Aorta (tissue), 5 donors: ENCODE results near the gene SETX. TPM values are rescaled to one million over a fixed set of nuclear protein-coding genes. Genes with fewer than 3 reads are reported as not detected.

Source experiments
- ATAC-seq: fragments of 200-7000 bp; cut with Tn5 transposase; one replicate; pipeline ENCODE4 v1.9.1; 2022; ENCODE audit warnings: moderate library complexity; ENCODE audit not compliant: low FRiP score
- DNase-seq, 2 donors: peaks; one replicate each; pipeline ENCODE4 v3.0.0-alpha.2; 2020
- H3K27ac ChIP-seq, 2 donors: one replicate each; pipeline ENCODE4 v1.5.1; 2013; ENCODE audit warnings: low read length in 2 of 2, mild to moderate bottlenecking in 2 of 2, moderate library complexity in 2 of 2, control low read depth in 1 of 2, inconsistent platforms in 1 of 2, low read depth in 1 of 2
- H3K27me3 ChIP-seq, 2 donors: one replicate each; pipeline ENCODE4 v1.6.1; 2013; ENCODE audit warnings: control low read depth in 1 of 2, low read length in 1 of 2, mild to moderate bottlenecking in 1 of 2, moderate library complexity in 1 of 2; ENCODE audit not compliant: insufficient read depth in 2 of 2, control insufficient read depth in 1 of 2
- H3K36me3 ChIP-seq, 2 donors: one replicate each; pipeline ENCODE4 v1.6.1; 2013; ENCODE audit warnings: control low read depth in 1 of 2, low read length in 1 of 2, mild to moderate bottlenecking in 1 of 2; ENCODE audit not compliant: insufficient read depth in 2 of 2, control insufficient read depth in 1 of 2
- H3K4me1 ChIP-seq, 2 donors: one replicate each; pipeline ENCODE4 v1.6.1; 2013; ENCODE audit warnings: low read length in 2 of 2, control low read depth in 1 of 2, mild to moderate bottlenecking in 1 of 2, moderate library complexity in 1 of 2; ENCODE audit not compliant: insufficient read depth in 2 of 2, control insufficient read depth in 1 of 2
- H3K4me3 ChIP-seq, 2 donors: one replicate each; pipeline ENCODE4 v1.5.1; 2013; ENCODE audit warnings: low read length in 2 of 2, control low read depth in 1 of 2, mild to moderate bottlenecking in 1 of 2
- H3K9me3 ChIP-seq: one replicate; pipeline ENCODE4 v1.6.1; 2013; ENCODE audit warnings: mild to moderate bottlenecking, low read length; ENCODE audit not compliant: control insufficient read depth
- WGBS, 2 donors: extraction: QIAGEN DNeasy Blood & Tissue Kit; methylation state at CpG; one replicate each; pipeline ENCODE4 v1.1.7; 2013; 5-methylcytosine and 5-hydroxymethylcytosine counted together
- intact Hi-C, 2 donors: fragments of 100-400 bp; cut with DNase I; formaldehyde crosslinking; loops; one replicate each; pipeline versions ENCODE4 v1.14.2 to v1.15.0; 2022
- polyA plus RNA-seq, 2 donors: library from polyadenylated mRNA; stranded (reverse); fragments of 200-250 nt; gene quantifications; one replicate each; pipeline ENCODE4 v1.2.3, GENCODE V29; 2013
- total RNA-seq, 2 donors: library from RNA; stranded (reverse); fragmentation: NEBNext Ultra II Directional; extraction: Animal tissue kit (Norgen Biotek cat#: 25700); gene quantifications; one replicate each; pipeline ENCODE4 v1.2.1, GENCODE V29; 2021
- donor health status: healthy with polysubstance abuse.
- donor health status: Bipolar disorder and iron deficiency.
- donor health status: DM: no; HTN: no; CAD: no.
- donor health status: DM: no; HTN: no; CAD: no.
- donor health status: DM: yes; HTN: yes; CAD: no.

SETX gene
- total and polyA plus RNA-seq, 4 donors = 9.5 to 67.9 (median 35.8) TPM

GRCh38 chr9:132214027-132214622 is 140.7 kb downstream of the SETX start:
- 1 to 4% methylated on average over 18 of the region's 18 CpGs for WGBS, 2 donors
- DNase-seq (peak; percentile 84 to 91), ATAC-seq (peak; percentile 82)
- H3K27me3 ChIP-seq = no peaks in the 10 kb centered on the region
- no peaks in the 10 kb centered on the region for H3K9me3 ChIP-seq
- no peak overlapping the region for H3K4me3 ChIP-seq
- H3K4me1 ChIP-seq = no peaks in the 10 kb centered on the region
- no peaks in the 10 kb centered on the region for H3K36me3 ChIP-seq
- intact Hi-C loops = no loop called here
- H3K27ac ChIP-seq = no peak overlapping the region

- no peak for ATAC-seq
- Histone ChIP-seq H3K27ac (no peak overlapping the region), H3K4me3 (no peak overlapping the region), H3K27me3 (no peaks in the 10 kb centered on the region), H3K4me1 (no peaks in the 10 kb centered on the region), H3K36me3 (no peaks in the 10 kb centered on the region), H3K9me3 (no peaks in the 10 kb centered on the region)
- DNase-seq = no peak
- intact Hi-C loops = no loop called here
- WGBS, 2 donors = 90% methylated on average over 7 of the region's 7 CpGs
Measured at GRCh38 chr9:132211570-132211969, 143.2 kb downstream of the SETX start.

Other genes starting within 250 kb of the SETX start
- 1 to 10 TPM; 1.8 to 5.3 TPM for gene NTNG2, start 192.9 kb downstream of the SETX start, total RNA-seq
- gene NTNG2, start 192.9 kb downstream of the SETX start, polyA plus RNA-seq = under 1 TPM; 0.25 to 0.33 TPM
- 10 to 100 TPM; 11.9 to 14.3 TPM for gene TTF1, start 51.9 kb upstream of the SETX start, total RNA-seq
- 10 to 100 TPM; 23.2 to 33.4 TPM for gene TTF1, start 51.9 kb upstream of the SETX start, polyA plus RNA-seq
- gene CFAP77, start 55.2 kb upstream of the SETX start, total RNA-seq = not detected
- gene CFAP77, start 55.2 kb upstream of the SETX start, polyA plus RNA-seq = under 1 TPM in 1 of 2 donors, not detected in 1; 0.38 TPM
- not detected for gene BARHL1, start 227.6 kb upstream of the SETX start, total RNA-seq
- gene BARHL1, start 227.6 kb upstream of the SETX start, polyA plus RNA-seq = not detected